GM18502 (cell line): ENCODE data around the gene NRDC.
"Not testable (repeated sequence)": the region's sequence is repeated elsewhere in the genome, so short reads cannot be mapped to it uniquely, and the experiment has no call there.

Source experiments
- ATAC-seq: cut with Tn5 transposase; IDR thresholded peaks from one replicate; pipeline ENCODE4 v1.9.1; 2021; ENCODE audit warnings: mild to moderate bottlenecking; ENCODE audit not compliant: unreplicated experiment, poor library complexity

The NRDC gene

DNA sequence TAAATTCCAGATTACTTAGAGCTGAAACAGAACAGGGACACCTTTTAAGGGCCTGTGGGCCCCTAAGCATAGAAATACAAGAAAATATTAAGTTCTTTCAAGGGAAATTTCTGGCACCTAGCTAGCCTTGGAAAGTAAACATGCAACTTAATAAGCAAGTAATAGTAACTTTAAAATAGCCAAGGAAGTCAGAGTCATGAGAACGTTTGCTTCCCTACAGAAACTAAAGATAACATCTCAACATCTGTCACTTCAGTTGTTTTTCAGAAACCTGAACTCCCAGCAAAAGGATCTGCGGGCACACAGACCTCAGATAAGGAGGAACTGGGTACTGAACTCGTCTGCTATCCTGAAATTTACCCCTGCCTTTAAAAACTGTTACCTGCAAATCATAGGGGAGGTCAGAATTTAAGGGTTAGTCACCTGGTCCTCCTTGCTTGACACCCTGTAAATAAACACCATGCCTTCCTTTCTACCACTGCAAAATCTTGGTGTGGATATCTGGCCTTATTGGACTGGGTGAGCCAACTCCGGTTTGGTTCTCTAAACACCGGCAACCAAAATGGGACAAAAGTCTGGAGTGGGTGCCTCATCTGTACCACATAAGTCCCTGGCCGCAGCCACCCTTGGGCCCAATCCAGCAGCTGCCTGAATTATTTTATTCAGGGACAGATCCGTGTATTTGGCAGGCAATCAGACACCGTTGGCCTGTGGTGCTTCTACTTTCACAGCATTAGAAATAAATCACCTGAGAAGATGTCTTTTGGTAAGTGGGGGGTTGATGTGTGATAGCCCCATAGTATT, 27.9 kb downstream of the NRDC start:
- no peak for ATAC-seq

DNA sequence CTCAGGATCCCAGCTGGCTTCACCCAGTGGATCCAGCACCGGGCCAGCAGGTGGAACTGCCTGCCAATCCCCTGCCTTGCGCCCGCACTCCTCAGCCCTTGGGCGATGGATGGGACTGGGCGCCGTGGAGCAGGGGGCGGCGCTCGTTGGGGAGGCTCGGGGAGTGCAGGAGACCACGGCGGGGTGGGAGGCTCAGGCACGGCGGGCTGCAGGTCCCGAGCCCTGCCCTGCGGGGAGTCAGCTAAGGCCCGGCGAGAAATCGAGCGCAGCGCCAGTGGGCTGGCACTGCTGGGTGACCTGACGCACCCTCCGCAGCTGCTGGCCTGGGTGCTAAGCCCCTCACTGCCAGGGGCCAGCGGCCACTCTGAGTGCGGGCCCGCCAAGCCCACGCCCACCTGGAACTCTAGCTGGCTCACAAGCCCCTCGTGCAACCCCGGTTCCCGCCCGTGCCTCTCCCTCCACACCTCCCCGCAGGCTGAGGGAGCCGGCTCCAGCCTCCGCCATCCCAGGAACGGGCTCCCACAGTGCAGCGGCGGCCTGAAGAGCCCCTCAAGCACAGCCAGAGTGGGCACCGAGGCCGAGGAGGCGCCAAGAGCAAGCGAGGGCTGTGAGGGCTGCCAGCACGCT, 31.1 kb downstream of the NRDC start:
- ATAC-seq, result no peak

DNA sequence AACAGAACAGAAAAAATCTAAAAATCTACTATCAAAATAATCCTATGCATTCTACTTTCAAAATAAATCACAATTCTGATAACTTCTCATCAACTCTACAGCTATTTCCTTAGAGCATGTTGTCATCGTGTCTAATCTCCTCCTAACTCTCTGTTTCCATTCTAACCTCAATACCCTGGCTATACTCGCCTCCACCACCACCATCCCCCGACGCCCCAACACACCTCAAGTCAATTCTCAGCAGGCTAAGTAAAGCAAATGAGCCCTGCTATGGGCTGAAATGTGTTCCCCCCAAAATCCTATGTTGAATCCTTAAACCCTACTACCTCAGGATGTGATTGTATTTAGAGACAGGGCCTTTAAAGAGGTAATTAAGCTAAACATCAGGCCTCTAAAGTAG, 34.6 kb downstream of the NRDC start:
- no peak for ATAC-seq

DNA sequence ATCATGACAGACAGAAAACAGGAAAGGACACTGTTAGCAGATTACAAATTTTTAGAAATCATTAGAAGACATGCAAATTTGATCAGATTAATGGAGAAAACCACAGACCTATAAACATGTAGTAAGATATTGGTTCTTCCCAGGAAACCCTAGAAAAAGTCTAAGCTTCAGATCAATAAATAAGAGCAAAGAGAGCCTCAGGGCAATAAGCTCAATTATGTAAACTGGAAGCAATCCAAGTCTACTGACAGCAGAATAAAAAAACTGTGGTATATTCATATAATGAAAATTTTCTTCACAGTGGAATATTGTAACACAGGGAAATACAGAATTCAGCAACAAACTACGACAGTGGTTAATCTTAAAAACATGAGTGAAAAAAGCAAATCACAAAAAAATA, 36.3 kb downstream of the NRDC start:
- no peak for ATAC-seq

DNA sequence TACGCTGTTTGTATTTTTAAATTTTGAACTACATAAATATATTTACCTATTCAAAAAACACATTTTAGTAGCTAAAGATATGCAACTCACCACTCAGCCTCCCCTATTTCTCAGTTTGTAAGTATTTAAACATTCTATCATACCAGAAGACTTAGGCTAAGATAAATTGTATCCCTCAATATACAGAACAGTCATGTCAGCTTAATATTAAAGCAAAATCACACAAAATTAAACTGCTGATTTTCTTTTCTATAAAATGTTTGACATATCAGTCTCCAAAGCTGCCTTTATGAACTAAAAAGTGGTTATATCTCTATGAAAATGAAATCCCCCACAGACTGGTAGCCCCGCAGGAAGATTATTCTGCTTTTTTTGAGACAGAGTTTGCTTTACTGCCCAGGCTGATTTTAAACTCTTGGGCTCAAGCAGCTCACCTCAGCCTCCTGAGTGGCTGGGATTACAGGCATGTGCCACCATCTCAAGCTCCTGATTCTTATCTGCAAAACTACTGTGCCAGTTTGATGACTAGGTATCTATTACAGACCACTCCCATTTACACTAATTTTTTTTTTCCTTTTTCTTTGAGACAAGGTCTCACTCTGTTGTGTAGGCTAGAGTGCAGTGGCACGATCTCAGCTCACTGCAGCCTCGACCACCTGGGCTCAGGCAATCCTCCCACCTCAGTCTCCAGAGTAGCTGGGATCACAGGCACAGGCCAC, 37.6 kb downstream of the NRDC start:
- no peak for ATAC-seq

DNA sequence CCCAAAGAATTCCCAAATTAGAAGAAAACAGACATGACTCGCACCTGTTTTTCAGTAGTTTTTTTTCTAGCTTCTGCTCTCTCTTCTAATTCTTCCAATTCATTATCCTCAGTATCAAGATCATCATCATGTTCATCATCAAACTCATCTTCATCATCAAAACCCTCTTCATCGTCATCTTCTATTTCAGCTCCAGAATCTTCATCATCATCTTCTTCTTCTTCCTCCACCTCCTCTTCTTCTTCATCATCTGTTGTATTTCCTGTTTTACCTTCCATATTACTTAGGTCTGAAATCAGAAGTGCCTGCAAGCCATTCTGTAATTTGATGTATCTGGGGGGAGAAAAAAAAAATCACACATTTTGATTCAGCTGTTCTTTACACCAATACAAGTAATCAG, 38.3 kb downstream of the NRDC start:
- no peak for ATAC-seq

DNA sequence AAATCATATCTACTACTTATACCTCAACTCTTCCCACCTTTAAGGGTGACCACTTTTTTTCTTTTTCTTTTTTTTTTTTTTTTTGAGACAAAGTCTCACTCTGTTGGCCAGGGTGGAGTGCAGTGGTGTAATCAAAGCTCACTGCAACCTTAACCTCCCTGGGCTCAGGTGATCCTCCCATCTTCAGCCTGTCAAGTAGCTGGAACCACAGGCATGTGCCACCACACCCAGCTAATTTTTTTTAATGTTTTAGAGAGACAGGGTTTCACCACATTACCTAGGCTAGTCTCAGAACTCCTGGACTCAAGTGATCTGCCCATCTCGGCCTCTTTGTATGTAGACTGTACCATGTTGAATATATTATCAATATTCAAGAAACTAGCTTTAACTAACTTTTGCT, 39.4 kb downstream of the NRDC start:
- ATAC-seq, result no peak

DNA sequence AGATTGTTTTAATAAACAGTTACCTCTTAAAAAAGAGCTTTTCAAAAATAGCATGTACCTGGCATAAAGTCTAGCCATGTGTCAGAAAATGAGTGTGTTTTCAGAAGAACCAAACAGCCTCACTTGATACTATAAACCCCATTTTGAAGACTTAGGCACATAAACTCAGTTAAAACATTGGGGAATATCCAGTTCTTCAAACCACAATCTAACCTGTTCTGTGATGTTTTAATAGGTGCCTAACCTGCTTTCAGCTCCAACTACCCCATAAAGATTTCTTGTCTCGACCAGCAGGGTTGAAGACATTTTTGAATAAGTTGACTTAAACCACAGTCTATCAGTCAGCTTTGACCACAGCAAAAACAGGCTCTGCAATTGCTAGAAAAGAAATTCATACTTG, 41.3 kb downstream of the NRDC start:
- ATAC-seq, result no peak

DNA sequence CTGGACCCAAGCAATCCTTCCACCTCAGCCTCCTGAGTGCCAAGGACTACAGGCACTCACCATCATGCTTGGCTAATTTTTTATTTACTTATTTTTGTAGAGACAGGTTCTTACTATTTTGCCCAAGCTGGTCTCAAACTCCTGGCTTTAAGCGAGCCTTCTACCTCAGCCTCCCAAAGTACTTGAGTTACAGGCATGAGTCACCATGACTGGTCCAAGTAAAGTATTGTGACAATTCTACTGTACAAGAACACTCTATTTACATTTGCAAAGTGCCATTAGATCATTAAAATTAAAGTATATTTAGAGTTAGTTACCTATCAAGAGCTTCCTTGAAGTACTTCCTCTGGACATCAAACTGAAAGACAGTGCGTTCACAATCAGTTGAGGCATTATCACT, 44.8 kb downstream of the NRDC start:
- no peak for ATAC-seq

DNA sequence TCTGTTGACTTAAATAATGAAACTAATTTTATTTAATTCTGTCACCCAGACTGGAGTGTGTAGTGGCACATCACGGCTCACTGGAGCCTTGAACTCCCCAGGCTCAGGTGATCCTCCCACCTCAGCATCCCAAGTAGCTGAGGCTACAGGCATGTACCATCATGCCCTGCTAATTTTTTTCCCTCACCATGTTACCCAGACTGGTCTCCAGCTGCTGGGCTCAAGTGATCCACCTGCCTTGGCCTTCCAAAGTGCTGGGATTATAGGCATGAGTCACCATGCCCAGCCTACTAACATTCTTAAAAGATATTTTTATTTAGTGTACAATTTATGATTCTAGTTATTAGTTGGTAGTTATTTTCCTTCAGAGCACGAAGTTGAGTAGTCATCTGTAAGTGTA, 49.5 kb downstream of the NRDC start:
- ATAC-seq, result no peak

DNA sequence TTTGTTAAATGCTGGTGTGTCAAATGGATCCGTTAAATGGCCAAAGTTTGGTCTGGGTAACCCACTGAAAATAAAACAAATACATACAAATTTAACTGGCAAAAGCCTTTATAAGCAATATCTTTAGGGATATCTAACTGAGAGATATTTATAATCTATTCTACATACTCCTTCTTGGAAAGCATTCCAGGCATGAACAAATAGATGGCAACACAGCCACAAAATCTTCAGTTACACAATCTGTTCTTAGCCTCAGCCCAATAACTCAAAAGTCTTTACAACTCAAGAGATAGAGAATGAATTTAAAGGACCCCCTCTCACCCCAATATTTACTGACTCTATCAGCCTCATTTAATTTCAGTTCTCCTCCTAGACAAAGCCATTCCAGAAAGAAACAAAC, 58.7 kb downstream of the NRDC start:
- ATAC-seq, result no peak

DNA sequence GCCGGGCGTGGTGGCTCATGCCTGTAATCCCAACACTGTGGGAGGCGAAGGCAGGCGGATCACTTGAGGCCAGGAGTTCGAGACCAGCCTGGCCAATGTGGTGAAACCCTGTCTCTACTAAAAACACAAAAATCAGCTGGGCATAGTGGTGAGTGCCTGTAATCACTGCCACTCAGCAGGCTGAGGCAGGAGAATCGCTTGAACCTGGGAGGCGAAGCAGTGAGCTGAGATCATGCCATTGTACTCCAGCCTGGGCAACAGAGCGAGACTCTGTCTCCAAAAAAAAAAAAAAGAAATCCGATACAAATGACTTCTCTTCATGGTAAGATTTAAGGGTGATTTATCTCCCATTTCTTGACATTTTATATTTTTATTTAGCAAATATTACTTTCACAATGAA, 59.5 kb downstream of the NRDC start:
- not testable (repeated sequence) for ATAC-seq

DNA sequence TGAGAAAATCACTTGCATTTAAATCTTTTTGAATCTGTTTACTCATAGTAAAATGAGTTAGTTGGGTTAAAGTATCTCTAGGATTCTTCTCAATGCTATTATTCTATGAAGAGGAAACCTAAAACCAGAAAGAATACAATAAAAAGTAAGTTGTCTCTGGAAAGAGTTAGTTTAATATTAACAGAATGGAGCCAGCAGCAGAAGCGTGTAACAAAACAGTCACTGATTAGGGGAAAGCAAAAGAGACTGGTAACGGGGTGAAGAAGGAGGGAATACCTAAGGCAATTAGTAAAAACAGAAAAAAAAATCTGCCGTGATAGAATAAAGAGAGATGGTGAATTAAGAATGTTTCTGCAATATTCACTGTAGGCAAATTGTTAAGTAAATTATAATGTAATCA, 60.0 kb downstream of the NRDC start:
- no peak for ATAC-seq

DNA sequence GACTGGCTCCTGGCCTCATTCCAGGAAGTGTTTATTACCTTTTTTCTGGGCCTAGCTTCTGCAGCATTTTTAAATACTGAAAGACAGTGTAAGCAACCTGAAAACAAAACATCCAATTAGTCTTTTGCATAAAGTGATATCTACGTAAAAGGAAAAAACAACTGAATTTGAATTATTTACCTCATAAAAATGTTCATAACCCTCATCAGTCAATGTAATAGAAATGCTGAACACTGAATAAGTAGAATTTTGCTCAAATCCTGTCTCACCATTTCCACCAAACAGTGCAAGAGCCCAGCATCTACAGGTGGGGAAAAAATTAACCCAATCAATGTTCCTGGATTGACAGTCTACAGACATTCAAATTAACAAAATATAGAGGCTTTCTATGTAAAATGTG, 64.0 kb downstream of the NRDC start:
- ATAC-seq, result no peak

DNA sequence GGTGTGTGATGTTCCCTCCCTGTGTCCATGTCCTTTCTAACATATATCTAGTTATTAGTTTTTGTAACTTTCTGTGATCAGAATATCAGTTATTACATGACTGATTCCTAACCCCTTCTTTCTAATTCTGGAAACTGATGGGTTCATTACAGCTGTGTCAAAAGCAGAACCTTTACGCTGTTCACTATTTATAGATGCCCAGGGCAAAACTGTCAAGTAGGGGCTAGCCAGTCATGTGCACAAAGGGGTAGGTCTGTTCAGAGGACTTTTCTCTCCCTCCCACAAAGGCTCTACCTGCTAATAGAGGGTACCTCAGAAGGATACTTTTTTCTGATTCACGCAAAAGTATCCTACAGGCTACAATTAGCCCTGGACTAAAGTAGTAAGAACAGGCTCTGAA, 79.2 kb downstream of the NRDC start:
- ATAC-seq, result peak; percentile 47

DNA sequence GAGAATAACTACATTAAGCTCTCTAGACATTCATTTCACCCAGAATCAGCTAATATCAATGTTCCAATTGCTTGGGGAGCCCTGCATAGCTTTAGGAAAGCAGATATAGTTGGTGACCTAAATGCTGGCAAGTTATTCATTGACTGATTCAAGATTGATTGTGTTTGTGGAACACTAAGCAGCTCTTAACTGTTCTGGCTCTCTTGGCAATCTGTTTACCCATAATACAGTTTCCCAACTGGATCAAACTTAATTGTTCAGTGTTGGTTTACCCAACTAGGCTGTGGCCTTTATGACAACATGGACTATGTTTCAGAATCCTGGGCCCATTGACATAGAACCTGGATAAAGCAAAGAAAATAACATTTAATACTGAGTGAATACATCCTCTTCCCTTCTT, 83.7 kb downstream of the NRDC start:
- ATAC-seq, result no peak

DNA sequence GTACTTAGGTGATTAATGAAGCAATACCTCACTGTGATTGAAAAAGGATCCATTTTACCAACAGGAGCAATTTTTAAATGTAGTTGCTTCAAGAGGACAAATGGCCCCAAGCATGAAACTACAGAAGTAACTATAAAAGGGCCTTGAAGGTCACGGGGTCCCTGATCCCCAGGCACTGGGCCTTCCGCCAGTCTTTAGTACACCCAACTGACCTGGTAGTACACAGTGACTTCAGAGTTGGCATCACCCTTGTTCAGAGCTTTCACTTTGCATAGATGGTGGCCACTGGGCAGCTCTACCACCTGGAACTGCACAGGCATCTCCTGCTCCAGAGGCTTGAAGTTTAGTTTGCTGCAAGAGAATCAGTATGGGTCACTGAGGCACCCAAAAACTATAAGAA, 84.3 kb downstream of the NRDC start:
- ATAC-seq, result no peak

DNA sequence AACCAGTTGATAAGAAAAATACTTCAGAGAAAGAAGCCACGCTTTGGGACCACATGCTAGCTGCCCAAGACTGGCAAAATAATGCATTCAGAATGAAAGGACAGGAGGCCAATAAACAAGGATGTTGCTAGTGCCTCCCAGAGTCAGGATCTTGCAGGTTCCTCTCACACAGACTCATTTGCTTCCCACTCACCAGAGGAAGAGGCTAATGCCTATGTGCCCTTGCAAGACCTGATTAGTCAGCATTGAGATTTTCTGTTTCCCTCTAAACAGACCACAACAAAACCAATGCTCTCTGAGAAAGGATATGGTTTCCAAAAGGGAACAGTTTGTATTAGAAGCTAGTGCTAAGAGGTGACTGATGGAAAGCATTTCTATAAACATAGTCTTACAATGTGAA, 85.7 kb downstream of the NRDC start:
- ATAC-seq, result no peak

DNA sequence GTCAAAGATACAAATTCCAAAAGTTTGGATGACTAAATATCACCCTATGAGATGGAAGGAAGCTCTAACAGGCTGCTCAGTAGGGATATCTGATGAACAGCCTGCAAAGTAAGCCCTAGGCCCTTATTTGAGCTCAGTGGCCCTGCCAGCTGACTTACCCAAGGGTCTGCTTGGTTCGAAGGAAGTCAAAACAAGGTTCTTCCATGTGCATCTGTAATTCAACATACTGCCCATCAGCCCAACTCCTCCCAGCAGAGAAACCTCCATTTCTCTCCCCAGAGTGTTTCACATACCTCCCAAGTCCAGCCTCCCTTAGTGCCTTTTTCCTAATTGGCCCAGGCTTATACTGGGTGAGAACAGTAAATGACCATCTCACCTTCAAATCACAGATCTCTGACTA, 86.6 kb downstream of the NRDC start:
- ATAC-seq, result no peak

DNA sequence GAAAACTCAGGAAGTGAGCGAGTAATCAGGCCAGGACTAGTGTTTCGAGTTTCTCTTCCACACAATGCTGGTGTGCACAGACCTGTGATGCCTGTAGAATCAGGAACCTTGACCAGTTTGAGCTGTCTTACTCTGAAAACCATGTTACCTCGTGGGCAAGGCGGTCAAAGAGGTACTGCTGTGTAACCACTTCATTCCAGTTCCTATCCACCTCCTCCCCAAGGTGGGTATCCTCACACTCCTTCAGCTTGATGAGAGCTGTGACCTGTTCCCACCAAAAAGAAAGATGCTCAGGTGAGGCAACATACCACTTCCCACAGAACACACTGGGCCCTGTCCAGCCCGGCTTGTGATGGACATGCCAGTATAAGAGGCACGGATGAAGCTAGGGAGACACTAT, 88.1 kb downstream of the NRDC start:
- ATAC-seq, result no peak

DNA sequence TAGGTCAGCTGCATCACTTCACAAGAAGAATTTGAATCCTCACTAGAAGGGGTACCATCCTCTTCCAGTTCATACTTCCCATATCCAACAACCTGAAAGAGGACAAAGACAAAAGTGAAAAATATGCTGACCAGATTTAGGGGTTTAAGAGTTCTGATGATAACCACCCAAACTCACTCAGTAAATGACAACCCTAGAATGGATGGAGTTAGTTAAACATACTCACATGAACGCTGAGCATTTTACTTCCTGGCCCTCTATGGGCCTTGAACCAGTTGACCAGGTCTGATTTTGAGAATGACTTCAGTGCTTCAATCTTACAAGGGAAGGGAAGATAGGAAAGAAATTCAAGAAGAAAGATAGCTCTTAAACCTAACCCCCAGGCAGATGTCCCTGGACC, 89.2 kb downstream of the NRDC start:
- ATAC-seq, result no peak

DNA sequence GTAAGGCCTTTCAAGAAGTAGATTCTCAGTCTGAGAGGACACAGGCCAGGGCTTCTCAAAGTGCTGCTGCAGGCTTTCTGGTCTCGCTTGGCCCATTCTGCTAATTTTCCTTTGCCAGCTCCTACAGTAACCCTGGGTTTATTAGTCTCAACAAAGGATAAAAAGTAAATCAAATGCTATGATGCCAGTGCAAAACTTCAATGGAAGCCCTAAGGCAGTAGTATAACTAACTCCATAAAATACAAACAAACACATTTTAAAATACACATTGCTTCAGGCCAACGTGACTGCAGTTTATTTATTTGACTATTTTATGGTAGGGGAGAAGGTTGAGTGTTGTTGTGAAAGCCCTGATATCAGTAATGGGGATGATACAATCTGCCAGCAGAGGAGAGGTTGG, 89.6 kb downstream of the NRDC start:
- ATAC-seq, result no peak
